KOPT-K1 (cell line): ENCODE measurements around the gene NVL.

Experiments
- H3K27ac ChIP-seq: fragments of 200-600 bp; sonication (generic); 2 replicates; pipeline ENCODE4 v1.5.1; 2016; ENCODE audit warnings: antibody characterized with exemption, mild to moderate bottlenecking, low read depth, low read length; ENCODE audit not compliant: poor library complexity, severe bottlenecking
- H3K36me3 ChIP-seq: fragments of 200-600 bp; sonication (generic); 2 replicates; pipeline ENCODE4 v1.5.1; 2017; ENCODE audit warnings: antibody characterized with exemption, mild to moderate bottlenecking, low read length, moderate library complexity; ENCODE audit not compliant: insufficient read depth
- H3K9me3 ChIP-seq: fragments of 200-600 bp; sonication (generic); 2 replicates; pipeline ENCODE4 v1.5.1; 2017; ENCODE audit warnings: antibody characterized with exemption, low read length, mild to moderate bottlenecking; ENCODE audit not compliant: insufficient read depth, poor library complexity, severe bottlenecking

NVL gene

DNA sequence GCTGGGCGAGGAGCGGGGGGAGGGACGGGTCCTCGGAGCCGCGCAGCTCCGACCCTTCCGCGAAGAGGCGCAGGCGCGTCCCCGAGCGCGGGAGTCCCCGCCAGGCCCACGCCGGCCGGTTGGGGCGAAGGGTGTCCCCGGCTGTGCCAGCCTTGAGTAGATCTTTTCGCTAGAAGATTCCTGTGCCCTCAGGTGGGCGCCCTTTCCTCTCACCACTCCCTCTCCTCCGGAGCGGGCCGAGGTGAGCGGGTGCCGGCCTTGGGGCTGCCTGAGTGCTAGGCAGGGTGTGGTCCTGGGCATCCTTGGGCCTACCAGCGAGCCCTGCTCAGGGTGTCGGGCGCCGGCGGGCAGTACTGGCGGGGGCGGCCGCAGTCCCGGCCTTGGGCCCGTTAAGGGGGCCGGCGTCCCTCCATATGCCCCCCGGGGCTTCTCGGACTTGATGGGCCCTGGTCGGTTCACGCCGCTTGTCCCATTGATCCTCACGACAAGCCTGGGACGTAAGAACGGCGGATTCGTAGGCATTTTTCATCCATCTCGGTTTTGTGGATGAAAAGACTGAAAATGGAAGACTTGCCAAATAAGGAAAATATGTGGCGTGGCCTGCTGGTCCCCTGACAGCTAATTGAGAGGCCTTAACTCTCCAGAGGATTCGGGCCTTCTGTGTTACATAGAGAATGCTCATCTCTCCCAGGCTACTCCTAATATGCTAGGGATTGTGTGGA, 146.2 kb downstream of the NVL start:
- H3K27ac ChIP-seq: peak overlapping the region; percentile 87
- H3K36me3 ChIP-seq: peaks cover 29% of the 10 kb centered on the region

DNA sequence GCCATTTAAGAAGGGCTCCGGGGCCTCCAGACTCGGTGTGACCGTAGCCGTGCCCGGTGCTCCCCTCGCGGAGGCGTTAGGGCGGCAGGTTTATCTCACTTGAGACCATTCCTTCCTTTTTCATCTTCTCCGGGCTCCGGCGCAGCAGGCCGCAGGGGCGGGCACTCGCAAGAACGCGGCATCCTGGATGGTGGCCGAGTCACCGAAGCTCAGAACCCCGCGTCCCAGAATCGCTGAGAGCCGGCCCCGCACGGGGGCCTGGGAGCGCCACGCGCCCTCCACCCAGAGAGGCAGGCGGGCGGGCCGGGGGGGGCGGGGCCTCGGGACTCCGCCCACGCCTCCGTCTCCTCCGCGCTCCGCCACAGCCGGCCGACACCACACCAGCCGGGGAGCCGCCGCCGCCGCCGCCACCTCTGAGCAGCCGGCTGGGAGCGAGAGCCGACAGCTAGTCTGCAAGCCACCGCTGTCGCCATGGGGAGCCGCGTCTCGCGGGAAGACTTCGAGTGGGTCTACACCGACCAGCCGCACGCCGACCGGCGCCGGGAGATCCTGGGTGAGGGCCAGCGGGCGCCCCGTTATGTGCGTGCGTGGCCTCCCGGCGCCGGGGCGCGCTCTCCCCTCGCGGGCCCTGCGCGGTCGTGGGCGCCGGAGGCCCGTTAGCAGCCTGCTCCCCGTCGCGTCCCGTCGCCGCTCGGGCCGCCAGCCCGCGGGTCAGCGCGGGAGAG, 146.9 kb downstream of the NVL start, which contains the start of gene DEGS1:
Gene DEGS1, plus strand, starts transcription at position 375 of the 725 bp plus-strand sequence. Its CDS starts 97 bp downstream, at position 472.
- H3K27ac ChIP-seq: peak within 1 kb of the TSS; percentile 87
- peaks cover 28% of the 10 kb centered on the region for H3K36me3 ChIP-seq
- H3K9me3 ChIP-seq: no peaks in the 10 kb centered on the region

More for the DNA sequence above, 146.2 kb downstream of the NVL start:
- H3K9me3 ChIP-seq: no peaks in the 10 kb centered on the region

DNA sequence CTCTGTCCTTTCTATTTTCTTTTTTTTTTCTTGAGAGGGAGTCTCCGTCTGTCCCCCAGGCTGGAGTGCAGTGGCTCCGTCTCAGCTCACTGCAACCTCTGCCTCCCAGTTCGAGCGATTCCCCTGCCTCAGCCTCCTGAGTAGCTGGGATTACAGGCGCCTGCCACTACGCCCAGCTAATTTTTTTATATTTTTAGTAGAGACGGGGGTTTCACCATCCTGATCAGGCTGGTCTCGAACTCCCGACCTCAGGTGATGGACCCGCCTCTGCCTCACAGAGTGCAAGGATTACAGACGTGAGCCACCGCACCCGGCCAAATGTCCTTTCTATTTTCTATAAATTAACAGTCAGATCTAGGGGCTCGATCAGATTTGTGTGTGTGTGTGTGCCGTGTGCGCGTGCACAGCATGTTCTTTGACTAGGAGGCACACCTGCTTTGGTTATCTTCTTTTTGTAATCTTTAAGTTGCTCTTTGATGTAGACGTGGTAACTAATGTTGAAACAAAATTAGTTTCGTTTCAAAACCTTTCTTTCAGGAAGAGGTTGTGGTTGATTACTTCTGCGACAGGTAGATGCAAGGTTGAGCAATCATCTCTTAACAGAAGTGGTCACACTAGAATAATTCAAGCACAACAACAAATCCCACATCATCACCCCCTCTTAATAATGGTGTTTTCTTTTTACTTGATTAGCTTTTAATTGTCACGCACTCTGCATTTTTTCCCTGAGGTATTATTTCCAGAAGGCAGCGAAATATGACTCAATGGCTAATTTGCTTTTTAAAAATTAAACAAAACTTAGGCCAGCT, 147.7 kb downstream of the NVL start:
- H3K27ac ChIP-seq: peak overlapping the region; percentile 87
- H3K9me3 ChIP-seq: no peaks in the 10 kb centered on the region
- H3K36me3 ChIP-seq: peaks cover 21% of the 10 kb centered on the region

DNA sequence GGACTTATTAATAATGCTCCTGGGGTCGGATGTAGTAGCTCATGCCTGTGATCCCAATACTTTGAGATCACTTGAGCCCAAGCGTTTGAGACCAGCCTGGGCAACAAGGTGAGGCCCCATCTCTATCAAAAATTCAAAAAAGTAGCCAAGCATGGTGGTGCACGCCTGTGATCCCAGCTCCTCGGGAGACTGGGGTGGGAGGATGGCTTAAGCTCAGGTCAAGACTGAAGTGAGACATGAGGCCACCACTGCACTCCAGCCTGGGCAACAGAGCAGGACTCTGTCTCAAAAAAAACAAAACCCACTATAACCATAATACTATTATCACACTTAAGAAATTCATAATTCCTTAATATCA, 148.5 kb downstream of the NVL start:
- Histone ChIP-seq H3K9me3 (no peaks in the 10 kb centered on the region), H3K36me3 (peaks cover 15% of the 10 kb centered on the region), H3K27ac (no peak overlapping the region)

DNA sequence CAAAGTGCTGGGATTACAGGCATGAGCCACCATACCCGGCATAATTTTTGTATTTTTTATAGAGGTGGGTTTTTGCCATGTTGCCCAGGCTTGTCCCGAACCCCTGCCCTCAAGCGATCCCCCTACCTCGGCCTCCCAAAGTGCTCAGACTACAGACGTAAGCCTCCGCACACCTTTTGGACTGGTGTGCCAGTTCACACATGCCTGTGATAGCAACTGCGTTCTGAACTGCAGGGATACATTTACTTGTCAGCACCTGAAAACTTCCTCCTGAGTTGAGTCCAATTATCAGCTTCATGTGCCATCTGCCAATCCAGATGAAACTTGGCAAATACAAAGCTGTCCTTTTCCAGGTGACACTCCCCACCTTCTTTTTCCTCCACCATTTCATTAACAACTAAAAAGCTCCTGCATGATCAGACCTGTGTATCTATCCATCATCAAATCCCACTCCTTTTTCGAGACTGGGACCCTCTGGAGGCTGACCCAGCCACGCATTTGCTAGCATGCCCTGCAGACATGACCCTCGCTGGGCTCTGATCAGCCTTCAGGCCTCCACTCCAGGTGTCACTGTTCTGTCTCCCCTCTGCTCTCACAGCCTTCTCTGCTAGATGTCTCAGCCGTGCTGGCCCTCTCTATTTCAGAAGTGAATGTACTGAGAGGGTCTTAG, 149.1 kb downstream of the NVL start:
- no peaks in the 10 kb centered on the region for H3K9me3 ChIP-seq
- H3K27ac ChIP-seq: no peak overlapping the region
- peaks cover 10% of the 10 kb centered on the region for H3K36me3 ChIP-seq

DNA sequence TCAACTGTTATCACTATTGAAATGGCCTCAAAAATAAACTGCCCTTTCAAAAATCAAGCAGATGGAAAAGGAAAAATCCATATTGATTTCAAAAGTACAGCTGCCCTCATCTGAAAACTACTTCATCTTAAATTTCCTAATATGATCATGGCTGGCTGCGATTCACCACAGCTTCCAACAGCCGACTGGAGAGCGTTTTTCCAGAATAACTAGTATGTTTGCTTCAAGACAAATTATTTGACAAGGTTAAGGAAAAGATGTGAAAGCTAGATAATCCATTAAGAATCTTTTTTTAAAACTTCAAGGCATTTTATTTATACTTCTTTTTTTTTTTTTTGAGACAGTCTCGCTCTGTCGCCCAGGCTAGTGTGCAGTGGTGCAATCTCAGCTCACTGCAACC, 151.1 kb downstream of the NVL start:
- no peaks in the 10 kb centered on the region for H3K9me3 ChIP-seq
- no peak overlapping the region for H3K27ac ChIP-seq
- no peaks in the 10 kb centered on the region for H3K36me3 ChIP-seq

DNA sequence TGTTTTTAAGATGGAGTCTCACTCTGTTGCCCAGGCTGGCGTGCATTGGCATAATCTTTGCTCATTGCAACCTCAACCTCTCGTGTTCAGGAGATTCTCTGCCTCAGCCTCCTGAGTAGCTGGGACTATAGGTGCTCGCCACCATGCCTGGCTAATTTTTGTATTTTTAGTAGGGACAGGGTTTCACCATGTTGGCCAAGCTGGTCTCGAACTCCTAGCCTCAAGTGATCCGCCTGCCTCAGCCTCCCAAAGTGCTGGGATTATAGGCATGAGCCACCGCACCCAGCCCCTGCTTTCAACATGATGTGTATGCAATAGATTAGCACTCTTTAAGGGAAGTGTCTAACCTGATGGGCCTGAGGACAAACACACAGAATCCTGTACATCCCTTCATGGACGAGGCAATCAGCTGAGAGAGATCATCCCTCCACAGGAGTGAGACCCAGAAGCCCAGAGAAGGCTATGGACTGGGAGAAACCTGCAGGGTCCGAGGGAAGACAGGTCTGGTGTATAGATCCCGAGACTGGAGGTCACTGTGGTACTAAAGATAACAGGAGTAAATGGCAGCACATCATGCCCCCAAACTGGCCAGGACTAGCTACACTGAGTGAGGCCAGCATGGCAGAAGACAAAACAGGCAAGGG, 152.5 kb downstream of the NVL start:
- no peak overlapping the region for H3K27ac ChIP-seq

More for the DNA sequence above, 152.5 kb downstream of the NVL start:
- H3K9me3 ChIP-seq: no peaks in the 10 kb centered on the region
- no peaks in the 10 kb centered on the region for H3K36me3 ChIP-seq
